Endometrial microvascular endothelial cells (primary cell): ENCODE results near the gene GJD4. TPM values are rescaled to one million over a fixed set of nuclear protein-coding genes. Genes with fewer than 3 reads are reported as not detected.

Experiments used
- in situ Hi-C: cut with HindIII; loops from 2 replicates; pipeline ENCODE4 v1.10.0; 2017; ENCODE audit warnings: low sequenced_read_pairs, low pct_unique_long_range_greater_than_20kb; ENCODE audit errors: inconsistent ontology term
- total RNA-seq: library from RNA; depleted of rRNA; stranded (reverse); fragments of >200 nt; gene quantifications from one replicate; pipeline ENCODE4 v1.2.3, GENCODE V29; 2015; ENCODE audit errors: inconsistent ontology term

The GJD4 gene
- total RNA-seq, 1 donor from 2014 or later = not detected

DNA sequence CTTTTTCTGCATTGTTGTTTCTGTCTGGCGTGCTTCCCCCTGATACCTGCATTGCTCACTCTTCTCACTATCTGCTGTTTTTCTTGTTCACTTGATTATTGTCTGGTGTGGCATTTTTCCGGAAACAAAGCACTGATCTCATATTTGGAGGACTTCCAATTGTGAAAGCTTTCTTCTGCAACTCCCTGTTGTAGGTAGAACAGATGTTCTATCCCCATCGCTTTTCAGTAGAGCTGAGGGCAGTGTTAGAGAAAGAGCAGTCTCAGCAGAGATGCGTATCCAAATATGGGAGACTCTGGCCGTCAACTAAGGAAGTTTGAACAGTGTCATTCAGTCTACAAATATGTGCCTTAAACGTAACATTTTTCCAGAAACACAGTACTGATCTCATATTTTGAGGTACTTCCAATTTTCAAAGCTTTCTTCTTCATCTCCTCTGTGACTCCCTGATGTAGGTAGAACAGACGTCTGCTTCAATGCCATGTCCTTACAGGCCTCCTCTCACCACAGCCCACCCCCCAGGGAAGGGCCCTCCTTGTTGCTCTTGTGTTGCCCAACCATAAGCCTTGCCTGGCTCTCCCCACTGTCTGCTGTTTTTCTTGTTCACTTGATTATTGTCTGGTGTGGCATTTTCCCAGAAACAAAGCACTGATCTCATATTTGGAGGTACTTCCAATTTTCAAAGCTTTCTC is 27.1 kb upstream of the GJD4 start:
- in situ Hi-C loops = no loop called here

- in situ Hi-C loops = no loop called here
Measured at GRCh38 chr10:35578618-35578956, 26.6 kb upstream of the GJD4 start.

- in situ Hi-C loops = no loop called here
Measured at GRCh38 chr10:35579116-35579515, 26.0 kb upstream of the GJD4 start.

GRCh38 chr10:35579726-35580422 is 25.3 kb upstream of the GJD4 start:
- in situ Hi-C loops = no loop called here

- in situ Hi-C loops = no loop called here
Measured at GRCh38 chr10:35580423-35580770, 24.7 kb upstream of the GJD4 start.

DNA sequence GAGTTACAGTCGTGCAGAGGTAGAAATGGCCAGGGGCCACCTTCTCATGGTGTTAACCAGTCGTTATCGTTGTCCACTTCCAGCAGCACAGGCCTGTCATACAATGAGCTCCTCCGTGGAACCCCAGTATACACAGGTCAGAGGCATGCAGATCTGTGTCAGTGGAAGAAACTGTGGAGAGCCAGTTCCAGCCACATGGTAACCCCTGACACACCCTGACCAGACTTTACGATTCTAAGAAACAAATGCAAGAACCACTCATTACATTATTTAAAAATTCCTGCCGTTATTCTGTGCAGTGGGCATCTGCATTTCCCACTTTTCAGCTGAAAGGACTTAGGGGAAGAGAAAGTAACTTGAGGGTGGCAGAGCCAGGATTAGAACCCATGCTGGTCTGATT is 23.5 kb upstream of the GJD4 start:
- in situ Hi-C loops = no loop called here

DNA sequence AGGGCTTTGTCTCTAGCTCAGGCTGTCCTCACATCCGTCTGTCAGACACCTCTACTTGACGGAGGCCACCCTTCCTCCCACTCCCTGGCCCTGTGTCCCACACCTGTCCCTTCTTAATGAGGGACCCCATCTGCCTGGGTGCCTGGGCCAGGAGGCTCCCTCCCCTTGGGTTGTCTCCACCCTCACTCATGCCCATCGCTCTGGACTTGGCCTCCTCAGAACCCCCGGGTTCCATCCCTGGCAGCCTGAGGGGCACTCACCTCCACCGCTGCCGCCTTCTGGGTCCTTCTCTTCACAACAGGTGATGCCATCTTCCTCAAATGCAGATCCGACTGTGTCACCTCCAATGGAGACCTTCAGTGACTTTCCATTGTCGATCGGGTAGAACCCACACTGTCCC is 20.2 kb upstream of the GJD4 start:
- in situ Hi-C loops = no loop called here

DNA sequence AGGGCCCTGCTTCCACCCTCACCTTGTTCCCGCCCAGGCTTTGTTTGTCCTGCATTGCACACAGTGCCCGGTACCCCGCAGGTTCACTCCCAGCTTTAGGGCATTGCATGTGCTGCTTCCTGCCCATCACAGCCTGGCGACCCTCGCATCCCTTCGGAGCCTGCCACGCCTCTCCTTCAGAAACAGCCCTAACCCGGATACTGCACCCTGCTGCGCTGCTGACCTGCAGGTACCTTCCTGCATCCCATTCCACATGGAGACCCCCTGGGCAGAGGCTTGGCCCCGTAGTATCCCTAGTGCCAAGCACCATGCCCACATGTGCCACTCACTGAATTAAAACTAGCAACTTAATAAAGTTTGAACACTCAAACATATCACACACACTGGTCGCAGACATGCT is 19.8 kb upstream of the GJD4 start:
- in situ Hi-C loops = no loop called here

DNA sequence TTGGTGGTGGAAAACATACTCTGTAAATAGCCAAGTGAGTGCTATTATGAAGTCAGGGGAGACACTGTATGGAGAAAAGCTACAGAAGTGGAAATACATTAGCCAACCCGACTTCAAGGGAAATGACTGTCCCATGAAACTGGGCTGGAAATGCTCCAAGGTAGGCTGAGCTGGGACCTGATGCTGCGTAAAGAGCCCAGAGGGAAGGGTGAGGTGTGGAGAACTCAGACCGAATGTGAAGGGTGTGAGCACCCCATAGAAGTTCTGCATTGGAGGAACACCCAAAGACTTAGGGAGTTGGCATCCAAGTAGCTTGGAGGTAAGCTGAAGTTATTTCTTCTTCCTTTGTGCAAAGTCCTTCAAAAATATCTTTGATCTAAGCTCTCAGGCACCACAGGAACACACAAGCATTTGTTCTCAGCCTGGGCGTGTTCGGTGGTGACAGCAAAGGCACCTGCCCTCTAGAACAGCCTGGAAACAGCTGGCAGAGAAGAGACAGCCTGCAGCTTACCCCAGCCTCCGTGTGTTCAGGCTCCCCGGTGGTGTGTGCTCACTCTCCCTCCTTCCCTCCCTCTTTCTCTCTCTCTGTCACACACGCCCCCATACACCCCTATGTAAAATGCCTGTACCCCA is 19.1 kb upstream of the GJD4 start:
- in situ Hi-C loops = no loop called here

GRCh38 chr10:35588836-35589235 is 16.3 kb upstream of the GJD4 start:
- in situ Hi-C loops = no loop called here

DNA sequence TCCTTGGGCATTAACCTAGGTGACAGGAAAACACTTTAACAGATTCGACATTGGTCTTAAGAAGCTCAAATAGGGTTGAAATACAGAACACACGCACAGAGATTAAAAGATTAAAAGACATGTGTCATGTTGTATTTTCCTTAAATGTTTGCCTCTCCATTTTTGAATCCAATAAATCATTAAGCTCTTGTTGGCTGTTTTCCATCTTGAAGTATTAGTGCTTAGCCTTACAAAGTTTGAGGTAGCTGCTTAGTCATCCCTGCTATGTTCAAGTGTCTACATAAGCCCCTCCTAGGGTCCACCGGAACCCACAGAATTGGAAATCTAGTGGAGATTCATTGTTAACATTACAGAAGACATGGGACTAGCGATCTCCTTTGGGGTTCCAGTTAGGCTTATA is 12.7 kb upstream of the GJD4 start:
- in situ Hi-C loops = no loop called here

GRCh38 chr10:35594115-35595079 is 10.7 kb upstream of the GJD4 start:
- in situ Hi-C loops = no loop called here

- in situ Hi-C loops = no loop called here
Measured at GRCh38 chr10:35595106-35595505, 10.0 kb upstream of the GJD4 start.

DNA sequence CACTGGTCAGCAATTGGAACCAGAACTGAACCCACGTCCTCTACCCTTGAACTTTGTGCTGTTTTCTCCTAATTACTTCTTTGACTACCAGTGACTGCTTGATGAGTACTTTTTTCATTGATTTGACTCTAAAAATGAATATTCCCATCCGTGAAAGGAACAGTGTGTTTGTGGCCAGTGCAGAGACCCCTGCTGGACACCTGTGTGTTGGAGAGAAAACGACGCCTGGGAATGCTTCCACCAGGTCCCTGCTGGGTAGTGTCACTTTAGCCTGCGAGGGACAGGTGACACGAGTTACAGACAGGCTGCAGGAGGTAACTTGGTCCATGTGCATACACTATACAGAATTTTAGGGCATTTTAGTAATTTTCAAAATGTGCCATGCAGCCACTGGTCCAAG is 6.8 kb upstream of the GJD4 start:
- in situ Hi-C loops = no loop called here

DNA sequence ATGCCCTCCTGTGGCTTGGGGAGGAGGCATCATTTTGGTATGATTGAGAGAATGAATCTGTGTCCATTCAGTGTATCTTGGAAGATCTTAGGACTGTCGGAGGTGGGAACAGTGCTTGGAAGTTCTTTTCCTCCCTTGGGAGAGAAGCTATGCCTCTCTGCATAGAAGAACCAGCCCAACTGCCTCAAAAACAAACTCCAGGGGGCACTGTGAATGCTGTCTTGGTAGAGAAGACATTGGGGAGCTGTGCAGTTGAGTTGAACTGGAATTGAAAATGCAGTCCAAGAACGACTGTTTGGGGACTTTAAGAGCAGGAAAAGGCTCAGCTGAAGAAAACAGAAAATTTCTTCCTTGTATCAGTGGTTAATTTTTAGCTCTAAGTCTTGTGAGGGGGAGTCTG is 4.9 kb upstream of the GJD4 start:
- in situ Hi-C loops = no loop called here

DNA sequence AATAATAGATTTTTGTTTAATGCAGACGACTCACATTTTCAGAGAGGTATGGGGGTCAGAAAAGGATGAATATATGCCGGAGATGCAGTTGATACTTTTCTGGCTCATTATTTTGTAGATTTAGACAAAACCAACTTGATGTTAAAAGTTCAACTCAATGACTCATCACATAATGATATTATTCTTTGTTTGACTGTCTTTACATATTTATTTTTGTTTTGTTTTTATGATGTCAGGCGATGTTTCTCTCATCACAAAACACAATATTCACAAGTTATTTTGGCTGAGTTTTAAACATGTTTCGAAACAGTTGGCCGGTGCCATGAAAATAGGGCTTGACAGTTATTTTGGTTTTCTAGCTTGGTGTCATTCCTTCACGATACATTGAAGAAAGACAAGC is 1.3 kb downstream of the GJD4 start:
- in situ Hi-C loops = no loop called here

- in situ Hi-C loops = no loop called here
Measured at GRCh38 chr10:35607475-35608327, 2.6 kb downstream of the GJD4 start.

- in situ Hi-C loops = no loop called here
Measured at GRCh38 chr10:35608328-35608672, 3.2 kb downstream of the GJD4 start.

- in situ Hi-C loops = no loop called here
Measured at GRCh38 chr10:35611750-35612149, 6.6 kb downstream of the GJD4 start.
